Measurements from ENCODE around the gene RANBP9. TPM values are rescaled to one million over a fixed set of nuclear protein-coding genes. Genes with fewer than 3 reads are reported as not detected.
A peak's percentile ranks its signal among the peaks of the same experiment; 100 is the strongest.

RANBP9 gene
- total and polyA plus RNA-seq, 2 of the 13 experiments (the other 11 are each of a cell fraction or from before 2014, with no cell fraction given) = 26.6 to 30.6 TPM

GRCh38 chr6:13715444-13715883 lies 3.8 kb upstream of the RANBP9 start (continued):
- TF ChIP-seq ZNF710 (CRISPR knock-in tag; IDR thresholded peaks at IDR 0.05; ENCODE audit: borderline replicate concordance) (no peak), ZNF850 (CRISPR knock-in tag; conservative IDR thresholded peaks at IDR 0.05) (no peak), ARID3A (IDR thresholded peaks at IDR 0.05; ENCODE audit: low read depth, low read length) (peak; percentile 70; the same call in 1 of the 2 replicates), ETV6 (CRISPR knock-in tag; conservative IDR thresholded peaks at IDR 0.05) (no peak), NFATC3 (CRISPR knock-in tag; IDR thresholded peaks at IDR 0.05) (no peak), NONO (IDR thresholded peaks at IDR 0.05) (no peak), NONO (CRISPR knock-in tag; conservative IDR thresholded peaks at IDR 0.05) (no peak; the same call in 1 of the 2 replicates), ZBTB20 (CRISPR knock-in tag; IDR thresholded peaks at IDR 0.05; ENCODE audit: borderline replicate concordance, low read depth) (no peak), CHD4 (IDR thresholded peaks at IDR 0.05; ENCODE audit: borderline replicate concordance, low read length) (no peak), ZNF33A (CRISPR knock-in tag; IDR thresholded peaks at IDR 0.05; ENCODE audit: borderline replicate concordance) (no peak), YEATS2 (CRISPR knock-in tag; IDR thresholded peaks at IDR 0.05; ENCODE audit: borderline replicate concordance) (peak; percentile 43; the same call in 1 of the 2 replicates), GABPB1 (CRISPR knock-in tag; IDR thresholded peaks at IDR 0.05) (peak; percentile 51; the same call in 1 of the 2 replicates), ZNF773 (CRISPR knock-in tag; IDR thresholded peaks at IDR 0.05; ENCODE audit: borderline replicate concordance) (no peak), PHB2 (IDR thresholded peaks at IDR 0.05; ENCODE audit: partially characterized antibody) (no peak), PATZ1 (CRISPR knock-in tag; IDR thresholded peaks at IDR 0.05) (no peak), NR2C2 (CRISPR knock-in tag; IDR thresholded peaks at IDR 0.05; ENCODE audit: borderline replicate concordance) (peak; percentile 29), ISL2 (CRISPR knock-in tag; IDR thresholded peaks at IDR 0.05) (no peak), PAX8 (CRISPR knock-in tag; IDR thresholded peaks at IDR 0.05; ENCODE audit: borderline replicate concordance) (no peak), ZBTB44 (CRISPR knock-in tag; IDR thresholded peaks at IDR 0.05) (no peak), SPEN (CRISPR knock-in tag; IDR thresholded peaks at IDR 0.05; ENCODE audit: low read depth) (no peak), SP5 (CRISPR knock-in tag; IDR thresholded peaks at IDR 0.05; ENCODE audit: borderline replicate concordance, low read depth) (peak; percentile 56; the same call in 1 of the 2 replicates), KAT8 (CRISPR knock-in tag; IDR thresholded peaks at IDR 0.05) (no peak), MAFG (CRISPR knock-in tag; IDR thresholded peaks at IDR 0.05) (no peak), MAF1 (CRISPR knock-in tag; IDR thresholded peaks at IDR 0.05; ENCODE audit: borderline replicate concordance) (no peak)
